Coronary artery (tissue), 2 donors: Measurements from ENCODE around the gene DYNC1I1.

Experiments
- DNase-seq: peaks from one replicate; pipeline ENCODE4 v3.0.0-alpha.2; 2017; ENCODE audit warnings: low spot score
- H3K27ac ChIP-seq, 2 donors: fragments of 200-600 bp; sonication (generic); one replicate each; pipeline ENCODE4 v1.5.1; 2016 to 2019
- H3K4me3 ChIP-seq: fragments of 200-600 bp; sonication (generic); 2 replicates; pipeline ENCODE4 v1.5.1; 2016; ENCODE audit warnings: mild to moderate bottlenecking, moderate library complexity
- CTCF ChIP-seq: fragments of 200-600 bp; sonication (generic); IDR thresholded peaks from one replicate; pipeline ENCODE4 v1.5.1; 2019; ENCODE audit warnings: antibody characterized with exemption

DYNC1I1 gene

GRCh38 chr7:96041171-96041570 is 268.8 kb downstream of the DYNC1I1 start:
- DNase-seq: no peak
- TF ChIP-seq CTCF: no peak
- Histone ChIP-seq H3K4me3 (no peak overlapping the region), H3K27ac (no peak overlapping the region)

DNA sequence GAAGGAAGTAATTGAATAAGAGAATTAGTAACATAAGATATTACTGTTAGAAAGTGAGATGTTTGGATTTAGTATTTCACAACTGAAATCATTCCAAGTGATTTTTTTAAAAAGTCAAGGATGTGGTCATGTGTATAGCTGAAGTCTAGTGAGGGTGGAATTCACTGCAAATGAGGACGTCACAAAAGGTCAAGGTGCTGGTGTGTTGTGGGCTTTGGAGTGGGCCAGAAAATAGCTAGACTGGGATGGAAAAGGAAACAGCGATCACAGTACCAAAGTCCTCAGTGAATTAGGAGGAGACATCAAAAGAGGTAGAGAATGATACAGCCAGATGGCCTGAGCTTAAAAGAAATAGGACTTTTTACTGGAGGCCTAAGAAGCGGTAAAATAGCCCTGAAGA is 272.8 kb downstream of the DYNC1I1 start:
- H3K27ac ChIP-seq: no peak overlapping the region
- TF ChIP-seq CTCF: no peak
- DNase-seq: no peak

GRCh38 chr7:96045919-96046318 is 273.6 kb downstream of the DYNC1I1 start:
- no peak for TF ChIP-seq CTCF
- no peak for DNase-seq
- Histone ChIP-seq H3K27ac (no peak overlapping the region), H3K4me3 (no peak overlapping the region)

More for the DNA sequence above, 272.8 kb downstream of the DYNC1I1 start:
- H3K4me3 ChIP-seq: no peak overlapping the region

- no peak for DNase-seq
- no peak overlapping the region for H3K27ac ChIP-seq
- no peak overlapping the region for H3K4me3 ChIP-seq
- no peak for TF ChIP-seq CTCF
Measured at GRCh38 chr7:96052289-96052688, 279.9 kb downstream of the DYNC1I1 start.

DNA sequence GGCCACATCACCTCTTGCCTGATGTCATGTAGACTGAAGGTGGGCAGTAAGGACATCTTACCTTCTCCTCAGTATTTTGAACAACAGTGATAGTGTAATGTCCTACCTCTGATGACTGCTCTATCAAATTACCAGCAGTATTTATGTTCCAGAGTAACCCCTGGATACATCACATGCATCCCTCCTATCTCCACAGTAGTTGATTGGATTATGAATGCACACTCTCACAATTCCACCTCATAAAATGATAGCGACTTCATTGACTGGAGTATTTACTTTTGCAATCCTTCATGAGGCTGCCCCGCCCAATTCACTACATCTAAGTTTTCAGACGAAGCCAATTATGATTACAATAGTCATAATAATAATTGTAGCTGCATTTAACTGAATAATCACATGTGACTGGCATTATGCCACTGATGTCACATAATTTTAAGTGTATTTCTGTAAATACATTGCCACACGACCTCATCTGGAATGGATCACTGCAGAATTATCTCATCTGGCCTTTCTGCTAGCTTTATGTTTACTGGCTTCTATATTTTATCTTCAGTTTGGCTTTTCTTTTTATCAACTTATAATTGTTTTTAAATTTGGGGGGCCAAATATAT is 280.6 kb downstream of the DYNC1I1 start:
- Histone ChIP-seq H3K4me3 (no peak overlapping the region), H3K27ac (no peak overlapping the region)
- no peak for TF ChIP-seq CTCF
- DNase-seq: no peak

- TF ChIP-seq CTCF: no peak
- Histone ChIP-seq H3K4me3 (no peak overlapping the region), H3K27ac (no peak overlapping the region)
- DNase-seq: no peak
Measured at GRCh38 chr7:96055717-96056116, 283.4 kb downstream of the DYNC1I1 start.

GRCh38 chr7:96059075-96059474 is 286.7 kb downstream of the DYNC1I1 start:
- Histone ChIP-seq H3K27ac (no peak overlapping the region), H3K4me3 (no peak overlapping the region)
- DNase-seq: no peak
- TF ChIP-seq CTCF: no peak
